Endothelial cell of umbilical vein (primary cell): Measurements from ENCODE around the gene MYO15A. TPM values are rescaled to one million over a fixed set of nuclear protein-coding genes. Genes with fewer than 3 reads are reported as not detected.

ENCODE experiments used
- BruUV-seq: library from RNA; stranded (reverse); fragments of 400-500 nt; replicated peaks from 2 replicates; lab custom pipeline; 2021; lab: Mats Ljungman, UMichigan
- CTCF ChIA-PET: fragments of 300-600, 350-600 bp; sonication (Branson Sonifier 250); formaldehyde crosslinking; loops from one replicate; lab custom pipeline; 2021; ENCODE audit warnings: antibody characterized with exemption, inconsistent platforms; lab: Charles Lee
- POLR2A ChIA-PET: fragments of 300-600, 350-600 bp; sonication (Branson Sonifier 250); formaldehyde crosslinking; loops from one replicate; lab custom pipeline; 2021; ENCODE audit warnings: antibody characterized with exemption, inconsistent platforms; lab: Charles Lee
- DNase-seq: peaks from one replicate; pipeline ENCODE4 v3.0.0-alpha.2; 2011; ENCODE audit warnings: low read depth, low spot score
- FAIRE-seq: peaks from 2 replicates; lab custom pipeline; 2011; peaks lifted over from hg19 to GRCh38; lab: Jason Lieb, UNC
- H2AFZ ChIP-seq: 2 replicates; pipeline ENCODE4 v1.6.0; 2012; ENCODE audit warnings: low read depth, low read length, control low read depth, inconsistent platforms
- H3K27ac ChIP-seq: 2 replicates; pipeline ENCODE4 v1.5.1; 2011; ENCODE audit warnings: low read depth, mild to moderate bottlenecking, control low read depth, low read length, moderate library complexity; ENCODE audit not compliant: insufficient read depth
- H3K27me3 ChIP-seq, 2 experiments: 2 replicates each; pipeline versions ENCODE4 v1.6.0 to v1.6.1; 2011; ENCODE audit warnings: low read length in 2 of 2, mixed read lengths in 1 of 2; ENCODE audit not compliant: control insufficient read depth in 2 of 2, insufficient read depth in 2 of 2
- H3K36me3 ChIP-seq, 2 experiments: 2 replicates in 1 of 2; 3 replicates in 1 of 2; pipeline ENCODE4 v1.5.1; 2011; ENCODE audit warnings: low read length in 2 of 2, mild to moderate bottlenecking in 1 of 2, moderate library complexity in 1 of 2; ENCODE audit not compliant: control insufficient read depth in 2 of 2, insufficient read depth in 2 of 2; ENCODE audit errors: extremely low read depth in 1 of 2
- H3K4me1 ChIP-seq: 3 replicates; pipeline ENCODE4 v1.5.1; 2011; ENCODE audit warnings: mild to moderate bottlenecking, low read length; ENCODE audit not compliant: control insufficient read depth, insufficient read depth; ENCODE audit errors: extremely low read depth
- H3K4me2 ChIP-seq: 2 replicates; pipeline ENCODE4 v1.6.1; 2011; ENCODE audit warnings: low read length, control low read depth, mixed read lengths; ENCODE audit not compliant: insufficient read depth
- H3K4me3 ChIP-seq, 3 experiments: fragments of 200-600 bp in 1 of 3; sonication (generic), shearing (Covaris generic) in 1 of 3; replicated peaks in 1 of 3; 2 replicates each; pipeline ENCODE4 v1.5.1; 2011 to 2016; ENCODE audit warnings: control low read depth in 3 of 3, low read length in 3 of 3, mild to moderate bottlenecking in 2 of 3, inconsistent platforms in 1 of 3, low read depth in 1 of 3, moderate library complexity in 1 of 3; ENCODE audit not compliant: insufficient read depth in 1 of 3
- H3K79me2 ChIP-seq: 2 replicates; pipeline ENCODE4 v1.6.0; 2012; ENCODE audit warnings: low read length, inconsistent platforms; ENCODE audit not compliant: control insufficient read depth, insufficient read depth
- H3K9ac ChIP-seq: replicated peaks from 2 replicates; pipeline ENCODE3; 2011; ENCODE audit warnings: low read length, control low read depth; ENCODE audit not compliant: insufficient read depth; ENCODE audit errors: extremely low read depth
- H3K9me1 ChIP-seq: replicated peaks from 3 replicates; pipeline ENCODE4 v1.6.0; 2011; ENCODE audit warnings: mild to moderate bottlenecking, low read length; ENCODE audit not compliant: control insufficient read depth, insufficient read depth; ENCODE audit errors: extremely low read depth
- H3K9me3 ChIP-seq: replicated peaks from 2 replicates; pipeline ENCODE4 v1.5.1; 2012; ENCODE audit warnings: low read length, inconsistent platforms; ENCODE audit not compliant: control insufficient read depth, insufficient read depth
- H4K20me1 ChIP-seq: replicated peaks from 2 replicates; pipeline ENCODE3; 2011; ENCODE audit warnings: mild to moderate bottlenecking, low read length; ENCODE audit not compliant: control insufficient read depth, insufficient read depth; ENCODE audit errors: extremely low read depth
- CTCF ChIP-seq, 2 donors: IDR thresholded peaks; 1 replicate in 1 of 2; 2 replicates in 1 of 2; pipeline ENCODE4 v1.5.1; 2011; ENCODE audit warnings: low read length in 2 of 2, mild to moderate bottlenecking in 2 of 2, moderate library complexity in 2 of 2, control low read depth in 1 of 2, inconsistent platforms in 1 of 2, low read depth in 1 of 2; ENCODE audit not compliant: insufficient read depth in 1 of 2; ENCODE audit errors: extremely low read depth in 1 of 2
- EZH2 ChIP-seq: IDR thresholded peaks from 2 replicates; pipeline ENCODE4 v1.6.1; 2012; ENCODE audit warnings: borderline replicate concordance, low read depth, mild to moderate bottlenecking, moderate library complexity, low read length, inconsistent platforms; ENCODE audit not compliant: severe bottlenecking
- FOS ChIP-seq: IDR thresholded peaks from 2 replicates; pipeline ENCODE4 v1.6.1; 2011; ENCODE audit warnings: mild to moderate bottlenecking, low read length, moderate library complexity, borderline replicate concordance; ENCODE audit not compliant: insufficient read depth
- GATA2 ChIP-seq: IDR thresholded peaks from 2 replicates; pipeline ENCODE4 v1.7.0; 2011; ENCODE audit warnings: low read depth, mild to moderate bottlenecking, moderate library complexity, mixed read lengths, low read length; ENCODE audit not compliant: insufficient read length, insufficient read depth
- JUN ChIP-seq: IDR thresholded peaks from 2 replicates; pipeline ENCODE4 v1.6.1; 2011; ENCODE audit warnings: borderline replicate concordance, low read depth; ENCODE audit not compliant: insufficient read length, insufficient read depth
- MYC ChIP-seq: IDR thresholded peaks from one replicate; pipeline ENCODE4 v1.6.1; 2011; ENCODE audit warnings: mild to moderate bottlenecking, low read depth, low read length
- POLR2A ChIP-seq: IDR thresholded peaks from 2 replicates; pipeline ENCODE4 v1.6.1; 2012; ENCODE audit warnings: low read depth, mild to moderate bottlenecking, control low read depth, low read length
- POLR2AphosphoS5 ChIP-seq: IDR thresholded peaks from 2 replicates; pipeline ENCODE4 v1.6.1; 2012; ENCODE audit warnings: low read depth, mild to moderate bottlenecking, control low read depth, low read length, moderate library complexity; ENCODE audit not compliant: insufficient read depth
- dilution Hi-C: fragments of 300-500 bp; cut with MboI; formaldehyde crosslinking; loops from one replicate; pipeline ENCODE4 v1.15.0; 2019; ENCODE audit warnings: low sequenced_read_pairs; ENCODE audit not compliant: extremely low pct_ligation_motif_present
- intact Hi-C: fragments of 100-400 bp; cut with micrococcal nuclease; formaldehyde crosslinking; loops from one replicate; pipeline ENCODE4 v1.10.0; 2022
- polyA plus RNA-seq, 4 experiments: library from polyadenylated mRNA; depleted of rRNA in 3 of 4; stranded (reverse) in 3 of 4; unstranded in 1 of 4; fragments of >200 nt; gene quantifications; 2 replicates each; pipeline versions ENCODE4 v1.2.1 to v1.2.3, GENCODE V29; 2011 to 2012; ENCODE audit warnings: missing spikeins in 1 of 4
- total RNA-seq: library from RNA; stranded (reverse); gene quantifications from 2 replicates; pipeline ENCODE4 v1.2.3, GENCODE V29; 2021
- TF ChIP-seq, protein P1 (sequence below): IDR thresholded peaks from 2 replicates; pipeline ENCODE4 v1.6.1; 2011; ENCODE audit not compliant: insufficient read depth, insufficient read length

MYO15A gene
- total and polyA plus RNA-seq, 2 donors (not counting 3 experiments of a cell fraction or from before 2014, with no cell fraction given), result 0.46 to 0.82 TPM

DNA sequence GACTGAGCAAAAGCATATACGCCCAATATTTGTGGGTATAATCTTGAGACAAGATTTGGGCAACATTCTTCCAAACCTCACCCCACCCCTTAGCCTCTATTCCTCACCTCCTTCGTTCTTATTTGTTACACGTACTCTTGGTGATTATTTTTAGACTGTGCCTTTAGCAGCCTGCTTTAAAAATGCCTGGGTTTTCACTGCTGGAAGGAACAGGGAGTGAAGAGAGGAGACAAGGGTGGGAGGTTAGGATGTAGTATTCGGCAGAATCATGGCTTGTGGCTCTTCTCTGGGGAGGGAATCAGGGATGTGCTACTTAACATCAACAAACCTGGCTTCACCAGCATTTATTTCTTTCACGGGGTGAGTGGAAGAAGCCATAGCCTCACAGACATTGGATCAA, 86.7 kb downstream of the MYO15A start:
- Histone ChIP-seq H3K4me2 (no peak overlapping the region), H3K4me1 (peaks cover 25% of the 10 kb centered on the region), H3K36me3 (peaks cover 19 to 23% of the 10 kb centered on the region in 2 experiments), H3K4me3 (no peak overlapping the region), H3K27me3 (no peaks in the 10 kb centered on the region), H3K27ac (no peak overlapping the region), H4K20me1 (no peaks in the 10 kb centered on the region), H3K9ac (no peak overlapping the region), H2AFZ (no peak overlapping the region), H3K9me3 (no peaks in the 10 kb centered on the region), H3K79me2 (peaks cover 89% of the 10 kb centered on the region), H3K9me1 (no peaks in the 10 kb centered on the region)
- intact Hi-C loops (no loop called here), dilution Hi-C loops (no loop called here)
- ChIA-PET CTCF (no interaction called here), POLR2A (no interaction called here)
- FAIRE-seq (no peak), DNase-seq (no peak)
- TF ChIP-seq MYC, result no peak
- TF ChIP-seq POLR2A, result no peak
- TF ChIP-seq, protein P1, sequence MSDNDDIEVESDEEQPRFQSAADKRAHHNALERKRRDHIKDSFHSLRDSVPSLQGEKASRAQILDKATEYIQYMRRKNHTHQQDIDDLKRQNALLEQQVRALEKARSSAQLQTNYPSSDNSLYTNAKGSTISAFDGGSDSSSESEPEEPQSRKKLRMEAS, result no peak
- TF ChIP-seq POLR2AphosphoS5, result no peak
- no peak for TF ChIP-seq JUN
- no peak for TF ChIP-seq FOS
- TF ChIP-seq CTCF (IDR thresholded peaks at IDR 0.05; ENCODE audit: extremely low read depth in 1 of 2, insufficient read depth in 1 of 2, low read depth in 1 of 2, low read length in 2 of 2), result no peak
- no peak for TF ChIP-seq EZH2
- no peak for TF ChIP-seq GATA2
- BruUV-seq, result no TSS peak
